ENCODE measurements around the gene GTPBP1. TPM values are rescaled to one million over a fixed set of nuclear protein-coding genes. Genes with fewer than 3 reads are reported as not detected.

GTPBP1 gene
- total and polyA plus RNA-seq, 2 donors (not counting 3 experiments of a cell fraction or from before 2014, with no cell fraction given) = 29.8 to 50.3 TPM

- Histone ChIP-seq H3K27ac (ENCODE audit: insufficient read depth, low read depth, low read length) (no peak overlapping the region), H3K9me3 (replicated peaks; ENCODE audit: control insufficient read depth, insufficient read depth, low read length) (no peaks in the 10 kb centered on the region), H3K36me3 (ENCODE audit: control insufficient read depth in 2 of 2, extremely low read depth in 1 of 2, insufficient read depth in 2 of 2, low read length in 2 of 2) (peaks cover 3 to 11% of the 10 kb centered on the region in 2 experiments), H3K79me2 (ENCODE audit: control insufficient read depth, insufficient read depth, low read length) (peaks cover 53% of the 10 kb centered on the region), H3K9ac (replicated peaks; ENCODE audit: extremely low read depth, insufficient read depth, low read length) (no peak overlapping the region), H3K9me1 (replicated peaks; ENCODE audit: control insufficient read depth, extremely low read depth, insufficient read depth, low read length) (no peaks in the 10 kb centered on the region), H2AFZ (ENCODE audit: low read depth, low read length) (no peak overlapping the region), H4K20me1 (replicated peaks; ENCODE audit: control insufficient read depth, extremely low read depth, insufficient read depth, low read length) (no peaks in the 10 kb centered on the region), H3K4me3 (replicated peaks in 1 of 3; ENCODE audit: insufficient read depth in 1 of 3, low read depth in 1 of 3, low read length in 3 of 3) (no peak overlapping the region), H3K4me1 (ENCODE audit: control insufficient read depth, extremely low read depth, insufficient read depth, low read length) (peaks cover 10% of the 10 kb centered on the region), H3K27me3 (ENCODE audit: control insufficient read depth in 2 of 2, insufficient read depth in 2 of 2, low read length in 2 of 2) (no peaks in the 10 kb centered on the region), H3K4me2 (ENCODE audit: insufficient read depth, low read length) (no peak overlapping the region)
- FAIRE-seq = no peak
- ChIA-PET CTCF (interaction anchor here (1.2 to 2.5 kb wide), 3 partner anchors 10 to 54 kb away, joined by 3 to 12 read pairs (median 4); no protein-coding TSS in a partner anchor), POLR2A (interaction anchor here (1.5 kb wide), 1 partner anchor 10 kb away, joined by 4 read pairs; the partner anchor contains the start of gene GTPBP1)
- TF ChIP-seq POLR2A (IDR thresholded peaks at IDR 0.05; ENCODE audit: low read depth, low read length) (no peak), POLR2AphosphoS5 (IDR thresholded peaks at IDR 0.05; ENCODE audit: insufficient read depth, low read depth, low read length) (no peak), JUN (IDR thresholded peaks at IDR 0.05; ENCODE audit: borderline replicate concordance, insufficient read depth, insufficient read length, low read depth) (no peak)
- TF ChIP-seq, protein P1, sequence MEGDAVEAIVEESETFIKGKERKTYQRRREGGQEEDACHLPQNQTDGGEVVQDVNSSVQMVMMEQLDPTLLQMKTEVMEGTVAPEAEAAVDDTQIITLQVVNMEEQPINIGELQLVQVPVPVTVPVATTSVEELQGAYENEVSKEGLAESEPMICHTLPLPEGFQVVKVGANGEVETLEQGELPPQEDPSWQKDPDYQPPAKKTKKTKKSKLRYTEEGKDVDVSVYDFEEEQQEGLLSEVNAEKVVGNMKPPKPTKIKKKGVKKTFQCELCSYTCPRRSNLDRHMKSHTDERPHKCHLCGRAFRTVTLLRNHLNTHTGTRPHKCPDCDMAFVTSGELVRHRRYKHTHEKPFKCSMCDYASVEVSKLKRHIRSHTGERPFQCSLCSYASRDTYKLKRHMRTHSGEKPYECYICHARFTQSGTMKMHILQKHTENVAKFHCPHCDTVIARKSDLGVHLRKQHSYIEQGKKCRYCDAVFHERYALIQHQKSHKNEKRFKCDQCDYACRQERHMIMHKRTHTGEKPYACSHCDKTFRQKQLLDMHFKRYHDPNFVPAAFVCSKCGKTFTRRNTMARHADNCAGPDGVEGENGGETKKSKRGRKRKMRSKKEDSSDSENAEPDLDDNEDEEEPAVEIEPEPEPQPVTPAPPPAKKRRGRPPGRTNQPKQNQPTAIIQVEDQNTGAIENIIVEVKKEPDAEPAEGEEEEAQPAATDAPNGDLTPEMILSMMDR (IDR thresholded peaks at IDR 0.05; ENCODE audit: extremely low read depth in 1 of 2, insufficient read depth in 1 of 2, low read depth in 1 of 2, low read length in 2 of 2) = no peak
- BruUV-seq (replicated peaks) = no TSS peak
- dilution Hi-C loops (cut with MboI; ENCODE audit: extremely low pct_ligation_motif_present, low sequenced_read_pairs) (no loop called here), intact Hi-C loops (cut with micrococcal nuclease) (no loop called here)
- no peak for DNase-seq (ENCODE audit: low read depth, low spot score)
These were observed 9.5 kb downstream of the GTPBP1 start for GRCh38 chr22:38715176-38715764.

DNA sequence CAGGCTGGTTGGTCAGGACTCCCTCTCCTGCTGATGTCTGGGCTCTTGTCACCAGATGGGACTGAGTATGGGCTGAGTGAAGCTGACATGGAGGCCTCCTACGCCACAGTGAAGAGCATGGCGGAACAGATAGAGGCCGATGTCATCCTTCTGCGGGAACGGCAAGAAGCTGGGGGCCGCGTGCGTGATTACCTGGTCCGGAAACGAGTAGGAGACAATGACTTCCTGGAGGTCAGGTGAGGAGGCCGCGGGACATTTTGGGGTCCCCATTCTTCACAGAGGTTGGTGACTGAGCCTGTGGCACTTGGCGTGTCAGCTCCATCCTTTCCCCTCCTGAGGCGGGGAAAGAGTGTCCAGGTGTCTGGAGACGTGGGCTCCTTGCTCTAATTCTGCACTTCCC, 10.1 kb downstream of the GTPBP1 start:
- Histone ChIP-seq H3K27me3 (ENCODE audit: control insufficient read depth in 2 of 2, insufficient read depth in 2 of 2, low read length in 2 of 2) (no peaks in the 10 kb centered on the region), H4K20me1 (replicated peaks; ENCODE audit: control insufficient read depth, extremely low read depth, insufficient read depth, low read length) (no peaks in the 10 kb centered on the region), H3K4me3 (replicated peaks in 1 of 3; ENCODE audit: insufficient read depth in 1 of 3, low read depth in 1 of 3, low read length in 3 of 3) (no peak overlapping the region), H3K9me1 (replicated peaks; ENCODE audit: control insufficient read depth, extremely low read depth, insufficient read depth, low read length) (no peaks in the 10 kb centered on the region), H3K27ac (ENCODE audit: insufficient read depth, low read depth, low read length) (no peak overlapping the region), H3K79me2 (ENCODE audit: control insufficient read depth, insufficient read depth, low read length) (peaks cover 47% of the 10 kb centered on the region), H2AFZ (ENCODE audit: low read depth, low read length) (no peak overlapping the region), H3K9me3 (replicated peaks; ENCODE audit: control insufficient read depth, insufficient read depth, low read length) (no peaks in the 10 kb centered on the region), H3K4me2 (ENCODE audit: insufficient read depth, low read length) (no peak overlapping the region), H3K36me3 (ENCODE audit: control insufficient read depth in 2 of 2, extremely low read depth in 1 of 2, insufficient read depth in 2 of 2, low read length in 2 of 2) (peaks cover 3 to 11% of the 10 kb centered on the region in 2 experiments), H3K9ac (replicated peaks; ENCODE audit: extremely low read depth, insufficient read depth, low read length) (no peak overlapping the region), H3K4me1 (ENCODE audit: control insufficient read depth, extremely low read depth, insufficient read depth, low read length) (peaks cover 10% of the 10 kb centered on the region)
- BruUV-seq (replicated peaks) = no TSS peak
- CTCF ChIA-PET = interaction anchor here (1.1 to 2.5 kb wide), 2 partner anchors 9 to 17 kb away, joined by 3 to 12 read pairs; no protein-coding TSS in a partner anchor
- DNase-seq (ENCODE audit: low read depth, low spot score) (no peak), FAIRE-seq (no peak)
- dilution Hi-C loops (cut with MboI; ENCODE audit: extremely low pct_ligation_motif_present, low sequenced_read_pairs) = no loop called here
- TF ChIP-seq JUN (IDR thresholded peaks at IDR 0.05; ENCODE audit: borderline replicate concordance, insufficient read depth, insufficient read length, low read depth) = no peak
- TF ChIP-seq FOS (IDR thresholded peaks at IDR 0.05; ENCODE audit: borderline replicate concordance, insufficient read depth, low read length) = no peak
- no peak for TF ChIP-seq EZH2 (IDR thresholded peaks at IDR 0.05; ENCODE audit: borderline replicate concordance, low read depth, low read length, severe bottlenecking)
- intact Hi-C loops (cut with micrococcal nuclease) = no loop called here
- POLR2A ChIA-PET = no interaction called here
